Omental fat pad (tissue), 4 donors: ENCODE measurements around the gene DCTN1. TPM values are rescaled to one million over a fixed set of nuclear protein-coding genes. Genes with fewer than 3 reads are reported as not detected.
A peak's percentile ranks its signal among the peaks of the same experiment; 100 is the strongest.

ENCODE experiments used
- ATAC-seq: fragments of 150-250 bp; one replicate; pipeline ENCODE4 v1.9.1; 2016; ENCODE audit warnings: mild to moderate bottlenecking, moderate library complexity; ENCODE audit not compliant: low FRiP score
- DNase-seq: peaks from one replicate; pipeline ENCODE4 v3.0.0-alpha.2; 2019; ENCODE audit warnings: low spot score
- CTCF ChIP-seq, 3 donors: fragments of 450-650 bp; IDR thresholded peaks; one replicate each; pipeline ENCODE4 v1.5.1; 2016 to 2017; ENCODE audit warnings: antibody characterized with exemption in 3 of 3, mild to moderate bottlenecking in 3 of 3, moderate library complexity in 2 of 3
- total RNA-seq, 4 donors: library from RNA; depleted of rRNA; stranded (reverse); fragments of >200 nt; gene quantifications; one replicate each; pipeline ENCODE4 v1.1.0, GENCODE V29; 2016

DCTN1 gene
- total RNA-seq, 4 donors from 2014 or later = 83.1 to 122 (median 114) TPM

- no peak for TF ChIP-seq CTCF (IDR thresholded peaks at IDR 0.05)
- DNase-seq (no peak), ATAC-seq (no peak)
Measured at GRCh38 chr2:74418312-74418711, 38.2 kb upstream of the DCTN1 start.

GRCh38 chr2:74417763-74418162 is 37.7 kb upstream of the DCTN1 start:
- DNase-seq (no peak), ATAC-seq (no peak)
- TF ChIP-seq CTCF (IDR thresholded peaks at IDR 0.05) = no peak

DNA sequence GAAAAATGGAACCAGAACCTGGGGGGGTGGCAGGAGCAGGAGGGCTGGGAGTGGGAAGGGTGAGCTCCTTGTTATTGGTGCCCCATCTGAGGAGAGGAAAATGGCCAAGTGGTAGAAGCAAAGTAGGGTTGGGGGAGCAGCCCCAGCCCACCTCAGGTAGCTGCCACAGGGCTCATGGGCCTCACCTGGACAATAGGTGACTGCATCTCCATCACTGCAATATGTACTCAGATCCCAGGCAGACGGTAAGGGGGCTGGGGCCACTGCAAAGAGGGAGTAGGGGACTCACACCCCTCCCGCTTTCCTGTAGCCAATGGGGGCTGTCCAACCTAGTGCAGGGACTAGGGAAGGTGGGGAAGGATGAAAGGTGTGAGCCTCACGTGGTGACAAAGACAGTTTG is 37.1 kb upstream of the DCTN1 start:
- no peak for ATAC-seq

GRCh38 chr2:74416778-74417177 is 36.7 kb upstream of the DCTN1 start:
- no peak for DNase-seq
- no peak for TF ChIP-seq CTCF (IDR thresholded peaks at IDR 0.05)
- ATAC-seq = no peak

More for the DNA sequence above, 37.1 kb upstream of the DCTN1 start:
- DNase-seq = no peak
- no peak for TF ChIP-seq CTCF (IDR thresholded peaks at IDR 0.05)

- no peak for DNase-seq
- no peak for TF ChIP-seq CTCF (IDR thresholded peaks at IDR 0.05)
- ATAC-seq = no peak
Measured at GRCh38 chr2:74415762-74416395, 35.8 kb upstream of the DCTN1 start.

DNA sequence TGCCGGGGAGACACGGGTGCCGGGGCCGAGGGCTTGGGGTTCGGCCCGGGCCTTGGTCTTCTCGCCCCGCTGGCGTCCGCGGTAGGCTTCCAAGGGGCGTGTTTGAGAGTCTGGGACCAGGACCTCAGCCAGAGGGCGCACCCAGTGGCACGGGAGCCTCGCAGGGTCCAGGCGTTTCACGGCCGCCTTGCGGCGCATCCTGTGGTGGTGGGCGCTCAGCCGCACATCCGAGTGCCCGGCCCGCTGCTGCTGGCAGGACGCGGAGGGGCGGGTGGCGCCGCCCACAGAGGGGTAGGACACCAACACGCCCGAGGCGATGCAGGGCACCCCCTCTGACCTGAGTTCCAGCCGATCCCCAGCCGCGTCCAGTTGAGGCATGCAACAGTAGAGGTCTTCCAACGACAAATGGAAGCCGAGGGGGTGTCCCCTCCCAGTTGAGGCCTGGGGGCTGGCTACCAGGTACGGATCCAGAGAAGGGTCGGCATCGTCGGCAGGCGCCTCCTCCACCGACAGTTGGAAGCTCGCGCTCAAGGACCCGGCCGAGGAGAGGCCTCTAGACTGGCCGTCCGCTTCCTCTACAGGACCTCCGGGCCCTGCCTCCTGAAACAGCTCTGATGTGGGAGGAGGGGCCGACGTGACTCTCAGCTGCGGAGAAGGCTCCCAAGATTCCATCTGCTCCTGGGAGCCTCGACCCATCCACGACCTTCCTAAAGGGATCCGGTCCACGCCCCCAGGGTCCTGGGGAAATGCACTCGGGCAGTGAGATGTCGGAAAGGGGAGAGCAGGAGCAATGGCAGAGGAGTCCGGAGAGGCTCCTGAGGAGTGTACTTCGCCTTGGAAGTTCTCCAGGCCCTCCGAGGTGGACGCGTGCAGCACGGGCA is 35.0 kb upstream of the DCTN1 start:
- TF ChIP-seq CTCF (IDR thresholded peaks at IDR 0.05) = no peak
- DNase-seq (no peak), ATAC-seq (peak; percentile 76)
